Mesangial cell (primary cell): ENCODE measurements around the gene IRGM. TPM values are rescaled to one million over a fixed set of nuclear protein-coding genes. Genes with fewer than 3 reads are reported as not detected.

Experiments
- total RNA-seq: library from RNA; depleted of rRNA; stranded (reverse); fragments of >200 nt; gene quantifications from 2 replicates; pipeline ENCODE4 v1.2.3, GENCODE V29; 2015

The IRGM gene, protein sequence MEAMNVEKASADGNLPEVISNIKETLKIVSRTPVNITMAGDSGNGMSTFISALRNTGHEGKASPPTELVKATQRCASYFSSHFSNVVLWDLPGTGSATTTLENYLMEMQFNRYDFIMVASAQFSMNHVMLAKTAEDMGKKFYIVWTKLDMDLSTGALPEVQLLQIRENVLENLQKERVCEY
- total RNA-seq = not detected in 2 replicates

DNA sequence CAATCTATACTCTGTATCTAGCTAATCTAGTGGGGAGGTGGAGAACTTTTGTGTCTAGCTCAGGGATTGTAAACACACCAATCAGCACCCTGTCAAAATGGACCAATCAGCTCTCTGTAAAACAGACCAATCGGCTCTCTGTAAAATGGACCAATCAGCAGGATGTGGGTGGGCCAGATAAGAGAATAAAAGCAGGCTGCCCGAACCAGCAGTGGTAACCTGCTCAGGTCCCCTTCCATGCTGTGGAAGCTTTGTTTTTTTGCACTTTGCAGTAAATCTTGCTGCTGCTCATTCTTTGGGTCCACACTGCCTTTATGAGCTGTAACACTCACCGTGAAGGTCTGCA lies at the start of gene IRGM:
TSS of gene IRGM (plus strand) at position 214 of the 346 bp plus-strand sequence. CDS start 1,603 bp downstream, outside the sequence.

Other genes starting within 250 kb of the IRGM start
- 4.1 and 11.0 TPM in 2 replicates for gene SYNPO, start 205.9 kb upstream of the IRGM start, total RNA-seq
- 1.5 and 2.4 TPM in 2 replicates for gene MYOZ3, start 185.3 kb upstream of the IRGM start, total RNA-seq
- gene RBM22, start 145.5 kb upstream of the IRGM start, total RNA-seq = 22.8 and 25.1 TPM in 2 replicates
- 27.1 and 35.6 TPM in 2 replicates for gene DCTN4, start 87.5 kb upstream of the IRGM start, total RNA-seq
- gene SMIM3, start 67.8 kb upstream of the IRGM start, total RNA-seq = 18.9 and 33.1 TPM in 2 replicates
- 3.7 and 4.1 TPM in 2 replicates for gene ZNF300, start 58.5 kb downstream of the IRGM start, total RNA-seq
- gene GPX3, start 174.1 kb downstream of the IRGM start, total RNA-seq = 9.9 and 91.5 TPM in 2 replicates
- 97.0 and 111 TPM in 2 replicates for gene TNIP1, start 234.5 kb downstream of the IRGM start, total RNA-seq